ENCODE results near the gene AP2A2. TPM values are rescaled to one million over a fixed set of nuclear protein-coding genes. Genes with fewer than 3 reads are reported as not detected.

Gene AP2A2
- total RNA-seq, 1 experiment from 2014 or later = 39.4 TPM

- ChIA-PET POLR2A (ENCODE audit: unreplicated experiment) (no interaction called here), CTCF (no interaction called here)
- Histone ChIP-seq H2AFZ (no peak overlapping the region), H3K9me2 (ENCODE audit: insufficient read depth) (no peaks in the 10 kb centered on the region), H3K27ac (no peak overlapping the region), H3K27me3 (ENCODE audit: insufficient read depth, low read depth) (no peaks in the 10 kb centered on the region), H3K79me2 (ENCODE audit: low read depth) (peaks cover 23% of the 10 kb centered on the region), H3K4me2 (no peak overlapping the region), H3F3A (ENCODE audit: insufficient read depth, low read depth) (no peaks in the 10 kb centered on the region; the same call in 1 of the 2 replicates), H4K20me1 (ENCODE audit: insufficient read depth) (no peaks in the 10 kb centered on the region), H3K36me3 (ENCODE audit: low read depth) (no peaks in the 10 kb centered on the region), H3K4me3 (no peak overlapping the region), H3K4me1 (replicated peaks; ENCODE audit: insufficient read depth) (peaks cover 11% of the 10 kb centered on the region), H3K9me3 (ENCODE audit: insufficient read depth, low read depth) (no peaks in the 10 kb centered on the region)
- intact Hi-C loops (cut with micrococcal nuclease; ENCODE audit: unreplicated experiment) = no loop called here
- TF ChIP-seq EZH2 (IDR thresholded peaks at IDR 0.05; ENCODE audit: low read depth) (no peak), CTCF (conservative IDR thresholded peaks at IDR 0.05) (no peak)
- no peak for DNase-seq
- BruUV-seq (replicated peaks) = no TSS peak
Observed at GRCh38 chr11:907668-908067, 18.0 kb upstream of the AP2A2 start.

- BruUV-seq (replicated peaks) = no TSS peak
- POLR2A ChIA-PET (ENCODE audit: unreplicated experiment) = no interaction called here
Observed at GRCh38 chr11:908273-908672, 17.4 kb upstream of the AP2A2 start.

GRCh38 chr11:909406-909805 lies 16.3 kb upstream of the AP2A2 start:
- no peak for DNase-seq
- no peak overlapping the region for H3K27ac ChIP-seq
- TF ChIP-seq CTCF (conservative IDR thresholded peaks at IDR 0.05) (no peak), EZH2 (IDR thresholded peaks at IDR 0.05; ENCODE audit: low read depth) (no peak)
- H3K9me2 ChIP-seq (ENCODE audit: insufficient read depth) = no peaks in the 10 kb centered on the region
- peak overlapping the region; percentile 83 for H3K4me2 ChIP-seq
- no peaks in the 10 kb centered on the region for H3K27me3 ChIP-seq (ENCODE audit: insufficient read depth, low read depth)
- peaks cover 11% of the 10 kb centered on the region for H3K4me1 ChIP-seq (replicated peaks; ENCODE audit: insufficient read depth)
- no peaks in the 10 kb centered on the region; the same call in 1 of the 2 replicates for H3F3A ChIP-seq (ENCODE audit: insufficient read depth, low read depth)
- H2AFZ ChIP-seq = no peak overlapping the region
- CTCF ChIA-PET = interaction anchor here (0.6 kb wide), 1 partner anchor 718 kb away, joined by 4 read pairs; no protein-coding TSS in a partner anchor
- intact Hi-C loops (cut with micrococcal nuclease; ENCODE audit: unreplicated experiment) = no loop called here
- no TSS peak for BruUV-seq (replicated peaks)
- H3K4me3 ChIP-seq = peak overlapping the region; percentile 78
- no peaks in the 10 kb centered on the region for H3K36me3 ChIP-seq (ENCODE audit: low read depth)
- H3K9me3 ChIP-seq (ENCODE audit: insufficient read depth, low read depth) = no peaks in the 10 kb centered on the region
- no peaks in the 10 kb centered on the region for H4K20me1 ChIP-seq (ENCODE audit: insufficient read depth)
- POLR2A ChIA-PET (ENCODE audit: unreplicated experiment) = no interaction called here
- H3K79me2 ChIP-seq (ENCODE audit: low read depth) = peaks cover 23% of the 10 kb centered on the region

More at GRCh38 chr11:908273-908672, 17.4 kb upstream of the AP2A2 start:
- CTCF ChIA-PET = no interaction called here
- no peaks in the 10 kb centered on the region for H4K20me1 ChIP-seq (ENCODE audit: insufficient read depth)
- H3K27me3 ChIP-seq (ENCODE audit: insufficient read depth, low read depth) = no peaks in the 10 kb centered on the region
- H3K9me3 ChIP-seq (ENCODE audit: insufficient read depth, low read depth) = no peaks in the 10 kb centered on the region
- TF ChIP-seq CTCF (conservative IDR thresholded peaks at IDR 0.05) (no peak), EZH2 (IDR thresholded peaks at IDR 0.05; ENCODE audit: low read depth) (no peak)
- H3K27ac ChIP-seq = no peak overlapping the region
- H3K4me1 ChIP-seq (replicated peaks; ENCODE audit: insufficient read depth) = peaks cover 11% of the 10 kb centered on the region
- no peak for DNase-seq
- intact Hi-C loops (cut with micrococcal nuclease; ENCODE audit: unreplicated experiment) = no loop called here
- no peak overlapping the region for H2AFZ ChIP-seq
- H3F3A ChIP-seq (ENCODE audit: insufficient read depth, low read depth) = no peaks in the 10 kb centered on the region; the same call in 1 of the 2 replicates
- no peak overlapping the region for H3K4me3 ChIP-seq
- peaks cover 23% of the 10 kb centered on the region for H3K79me2 ChIP-seq (ENCODE audit: low read depth)
- H3K36me3 ChIP-seq (ENCODE audit: low read depth) = no peaks in the 10 kb centered on the region
- H3K9me2 ChIP-seq (ENCODE audit: insufficient read depth) = no peaks in the 10 kb centered on the region
- no peak overlapping the region for H3K4me2 ChIP-seq

Data from PC-9 (cell line).